Activated CD8-positive, alpha-beta T cell treated with anti-CD3 and anti-CD28 coated beads for 36 hours (primary cell): ENCODE measurements around the gene PDZD2. TPM values are rescaled to one million over a fixed set of nuclear protein-coding genes. Genes with fewer than 3 reads are reported as not detected.

Experiments used
- ATAC-seq: fragments of 200-7000 bp; cut with Tn5 transposase; one replicate; pipeline ENCODE4 v1.10.0; 2021; ENCODE audit warnings: mild to moderate bottlenecking, moderate library complexity
- CTCF ChIA-PET: fragments of 350-600 bp; sonication (Branson Sonifier 250); formaldehyde crosslinking; loops from one replicate; lab custom pipeline; 2021; ENCODE audit warnings: antibody characterized with exemption; lab: Charles Lee
- POLR2A ChIA-PET: fragments of 350-600 bp; sonication (Branson Sonifier 250); formaldehyde crosslinking; loops from one replicate; lab custom pipeline; 2021; ENCODE audit warnings: antibody characterized with exemption; lab: Charles Lee
- DNase-seq: peaks from one replicate; pipeline ENCODE4 v3.0.0-alpha.2; 2020
- H3K27ac Mint-ChIP-seq: one replicate; pipeline ENCODE4 v1.8.0; 2021; ENCODE audit warnings: mild to moderate bottlenecking, mixed read lengths
- H3K27me3 Mint-ChIP-seq: one replicate; pipeline ENCODE4 v1.8.0; 2021; ENCODE audit warnings: mixed read lengths
- H3K36me3 Mint-ChIP-seq: one replicate; pipeline ENCODE4 v1.8.0; 2021; ENCODE audit warnings: low read depth, mixed read lengths
- H3K4me1 Mint-ChIP-seq: one replicate; pipeline ENCODE4 v1.8.0; 2021; ENCODE audit warnings: low read depth, mixed read lengths
- H3K4me3 Mint-ChIP-seq: one replicate; pipeline ENCODE4 v1.8.0; 2021; ENCODE audit warnings: mild to moderate bottlenecking, moderate library complexity, mixed read lengths
- H3K9me3 Mint-ChIP-seq: one replicate; pipeline ENCODE4 v1.8.0; 2021; ENCODE audit warnings: mixed read lengths
- intact Hi-C: fragments of 100-400 bp; cut with micrococcal nuclease; formaldehyde crosslinking; loops from one replicate; pipeline ENCODE4 v1.10.0; 2022
- total RNA-seq, 2 experiments: library from RNA; stranded (reverse); gene quantifications; one replicate each; pipeline ENCODE4 v1.2.3, GENCODE V29; 2021
- TF ChIP-seq, protein P1 (sequence below): fragments of 200-600 bp; IDR thresholded peaks from one replicate; pipeline ENCODE4 v1.8.0; 2022; ENCODE audit warnings: antibody characterized with exemption, mild to moderate bottlenecking

PDZD2 gene
- total RNA-seq, 2 experiments from 2014 or later = not detected

DNA sequence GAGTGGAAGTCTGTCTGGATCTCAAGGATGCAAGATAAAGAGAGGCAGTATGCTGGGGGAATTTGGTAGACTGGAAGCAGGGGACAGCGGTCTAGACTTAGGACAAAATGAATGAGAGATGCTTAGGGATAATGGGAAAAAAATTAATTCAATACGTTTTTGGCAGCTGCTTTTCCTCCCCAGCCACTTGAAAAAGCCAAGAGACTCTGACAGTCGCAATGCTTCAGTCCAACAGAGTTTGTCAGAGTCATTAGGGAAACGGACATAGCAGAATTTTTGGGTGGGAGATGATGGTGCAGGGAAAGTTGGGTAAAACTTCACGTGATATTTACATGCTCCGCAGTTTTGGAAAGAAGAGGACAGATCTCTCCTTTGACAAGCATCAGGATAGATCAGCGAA, 405.5 kb downstream of the PDZD2 start:
- TF ChIP-seq, protein P1, sequence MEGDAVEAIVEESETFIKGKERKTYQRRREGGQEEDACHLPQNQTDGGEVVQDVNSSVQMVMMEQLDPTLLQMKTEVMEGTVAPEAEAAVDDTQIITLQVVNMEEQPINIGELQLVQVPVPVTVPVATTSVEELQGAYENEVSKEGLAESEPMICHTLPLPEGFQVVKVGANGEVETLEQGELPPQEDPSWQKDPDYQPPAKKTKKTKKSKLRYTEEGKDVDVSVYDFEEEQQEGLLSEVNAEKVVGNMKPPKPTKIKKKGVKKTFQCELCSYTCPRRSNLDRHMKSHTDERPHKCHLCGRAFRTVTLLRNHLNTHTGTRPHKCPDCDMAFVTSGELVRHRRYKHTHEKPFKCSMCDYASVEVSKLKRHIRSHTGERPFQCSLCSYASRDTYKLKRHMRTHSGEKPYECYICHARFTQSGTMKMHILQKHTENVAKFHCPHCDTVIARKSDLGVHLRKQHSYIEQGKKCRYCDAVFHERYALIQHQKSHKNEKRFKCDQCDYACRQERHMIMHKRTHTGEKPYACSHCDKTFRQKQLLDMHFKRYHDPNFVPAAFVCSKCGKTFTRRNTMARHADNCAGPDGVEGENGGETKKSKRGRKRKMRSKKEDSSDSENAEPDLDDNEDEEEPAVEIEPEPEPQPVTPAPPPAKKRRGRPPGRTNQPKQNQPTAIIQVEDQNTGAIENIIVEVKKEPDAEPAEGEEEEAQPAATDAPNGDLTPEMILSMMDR = no peak
- Mint-ChIP-seq H3K9me3 (no peaks in the 10 kb centered on the region), H3K4me1 (no peaks in the 10 kb centered on the region), H3K4me3 (no peak overlapping the region), H3K27ac (no peak overlapping the region), H3K27me3 (no peaks in the 10 kb centered on the region), H3K36me3 (no peaks in the 10 kb centered on the region)
- ATAC-seq = no peak
- POLR2A ChIA-PET = no interaction called here
- CTCF ChIA-PET = interaction anchor here (0.7 kb wide), 1 partner anchor 48 kb away, joined by 3 read pairs; no protein-coding TSS in a partner anchor
- intact Hi-C loops = no loop called here
- DNase-seq = no peak

DNA sequence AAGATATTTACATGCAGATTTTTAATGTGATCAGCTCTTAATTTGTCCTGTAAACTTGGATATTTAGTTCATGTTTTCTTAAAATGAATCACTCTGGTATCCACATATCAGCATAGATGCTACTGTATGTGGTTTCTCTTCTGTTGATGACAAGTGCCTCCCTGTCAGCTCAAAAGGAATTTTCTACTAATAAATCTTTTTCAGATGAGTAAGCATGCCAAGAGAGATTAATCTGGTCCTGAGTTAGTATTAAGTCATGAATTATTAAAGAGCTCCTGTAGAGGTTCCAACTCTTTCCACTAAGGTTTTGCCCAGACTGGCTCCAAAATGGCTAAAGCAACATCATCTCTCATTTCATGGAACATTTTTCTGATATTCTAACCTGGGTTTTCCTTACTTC, 406.0 kb downstream of the PDZD2 start:
- no peak for DNase-seq
- Mint-ChIP-seq H3K9me3 (no peaks in the 10 kb centered on the region), H3K4me3 (no peak overlapping the region), H3K4me1 (no peaks in the 10 kb centered on the region), H3K36me3 (no peaks in the 10 kb centered on the region), H3K27me3 (no peaks in the 10 kb centered on the region), H3K27ac (no peak overlapping the region)
- ChIA-PET POLR2A (no interaction called here), CTCF (no interaction called here)
- TF ChIP-seq, protein P1 = no peak
- ATAC-seq = no peak
- intact Hi-C loops = no loop called here

DNA sequence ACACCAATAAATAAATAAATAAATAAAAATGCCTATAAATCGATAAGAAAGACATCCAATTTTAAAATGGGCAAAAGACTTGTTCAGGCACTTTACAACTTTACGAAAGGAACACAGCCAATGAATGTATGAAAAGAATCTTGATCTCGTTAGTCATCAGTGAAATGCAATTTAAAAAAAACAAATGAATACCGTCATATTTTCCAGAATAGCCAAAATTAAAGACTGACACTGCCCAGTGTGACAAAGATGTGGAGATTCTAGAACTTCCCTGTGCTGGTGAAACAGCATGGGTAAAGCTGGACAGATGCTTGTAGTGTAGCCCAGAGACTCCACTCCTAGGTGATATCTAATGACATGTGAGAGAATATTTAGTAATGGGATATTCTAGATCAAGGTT, 408.1 kb downstream of the PDZD2 start:
- no peaks in the 10 kb centered on the region for H3K36me3 Mint-ChIP-seq
- H3K4me3 Mint-ChIP-seq = no peak overlapping the region
- DNase-seq (no peak), ATAC-seq (no peak)
- intact Hi-C loops = no loop called here
- no peak overlapping the region for H3K27ac Mint-ChIP-seq
- CTCF ChIA-PET = interaction anchor here (1.5 to 1.6 kb wide), 2 partner anchors 30 to 46 kb away, joined by 3 to 5 read pairs; no protein-coding TSS in a partner anchor
- TF ChIP-seq, protein P1 = no peak
- no peaks in the 10 kb centered on the region for H3K9me3 Mint-ChIP-seq
- POLR2A ChIA-PET = no interaction called here
- no peaks in the 10 kb centered on the region for H3K27me3 Mint-ChIP-seq
- no peaks in the 10 kb centered on the region for H3K4me1 Mint-ChIP-seq

DNA sequence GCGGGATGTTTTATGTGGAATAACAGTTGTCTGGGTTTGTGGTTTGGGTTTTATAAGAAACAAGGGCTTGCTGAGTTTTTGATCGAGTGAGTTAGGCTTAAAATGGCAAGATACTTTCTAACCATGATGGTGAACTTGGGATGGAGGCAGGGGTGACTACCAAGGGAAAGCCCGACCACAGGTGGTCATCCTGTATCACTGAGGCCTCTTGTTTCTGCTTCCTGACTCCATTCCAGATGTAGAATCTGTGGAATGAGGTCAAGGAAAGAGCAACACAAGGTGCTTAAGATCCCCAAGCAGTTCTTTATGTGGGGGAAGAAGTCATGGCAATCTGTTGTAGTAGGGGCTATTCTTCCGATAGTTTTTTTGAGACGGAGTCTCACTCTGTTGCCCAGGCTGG, 412.9 kb downstream of the PDZD2 start:
- ChIA-PET POLR2A (no interaction called here), CTCF (no interaction called here)
- no peaks in the 10 kb centered on the region for H3K9me3 Mint-ChIP-seq
- H3K27me3 Mint-ChIP-seq = no peaks in the 10 kb centered on the region
- no peak overlapping the region for H3K4me3 Mint-ChIP-seq
- intact Hi-C loops = no loop called here
- H3K27ac Mint-ChIP-seq = no peak overlapping the region
- H3K4me1 Mint-ChIP-seq = no peaks in the 10 kb centered on the region
- H3K36me3 Mint-ChIP-seq = no peaks in the 10 kb centered on the region
- no peak for ATAC-seq
- no peak for DNase-seq
- TF ChIP-seq, protein P1 = no peak

DNA sequence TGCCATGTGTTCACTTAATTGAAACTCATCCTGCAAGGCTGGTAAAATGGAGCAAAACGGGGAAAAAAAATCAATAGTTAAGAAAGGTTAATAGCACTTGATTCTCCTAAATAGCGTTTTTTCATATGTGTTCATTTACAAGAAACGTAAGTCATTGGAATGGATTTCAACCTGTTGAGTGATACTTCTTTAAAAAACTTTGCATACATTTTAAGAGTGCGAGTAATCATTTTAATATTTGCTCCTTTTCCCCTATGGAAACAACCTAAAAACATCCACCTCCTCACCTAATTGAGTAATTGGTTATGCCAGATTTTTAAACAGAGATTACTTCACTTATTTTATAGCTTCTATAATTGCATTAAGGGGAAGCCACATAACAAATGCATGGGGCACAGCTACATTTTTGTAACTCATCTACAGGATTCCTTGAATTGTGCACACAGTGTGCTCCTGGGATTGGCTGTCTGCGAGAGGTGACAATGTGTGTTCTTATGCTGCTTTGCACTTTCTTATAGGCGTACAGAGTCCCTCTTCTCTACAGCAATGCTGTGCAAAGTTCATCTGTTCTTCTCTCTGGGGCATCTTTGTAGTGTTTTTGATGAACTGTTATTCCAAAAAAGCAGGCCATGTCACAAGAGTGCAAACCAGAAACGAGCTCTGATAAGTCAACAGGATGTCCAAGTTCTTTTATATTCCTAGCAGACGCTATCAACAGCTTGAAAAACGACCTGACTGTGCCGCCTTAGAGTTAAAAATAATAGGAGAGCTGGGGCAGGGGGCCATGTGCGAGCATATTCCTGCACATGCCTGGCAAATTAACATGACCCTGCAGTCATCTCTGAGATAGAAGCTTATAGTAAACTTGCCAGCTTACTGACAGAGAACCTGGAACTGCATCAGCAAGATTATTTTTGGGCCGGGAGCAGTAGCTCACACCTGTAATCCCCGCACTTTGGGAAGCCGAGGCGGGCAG, 417.2 kb downstream of the PDZD2 start:
- TF ChIP-seq, protein P1 = no peak
- Mint-ChIP-seq H3K9me3 (no peaks in the 10 kb centered on the region), H3K4me3 (no peak overlapping the region), H3K27ac (no peak overlapping the region), H3K27me3 (no peaks in the 10 kb centered on the region), H3K4me1 (no peaks in the 10 kb centered on the region), H3K36me3 (no peaks in the 10 kb centered on the region)
- ChIA-PET CTCF (interaction anchor here (1.2 kb wide), 1 partner anchor 21 kb away, joined by 5 read pairs; no protein-coding TSS in a partner anchor), POLR2A (no interaction called here)
- DNase-seq (no peak), ATAC-seq (no peak)
- intact Hi-C loops = no loop called here
